ENCODE measurements around the gene ACTN1. TPM values are rescaled to one million over a fixed set of nuclear protein-coding genes. Genes with fewer than 3 reads are reported as not detected.

Gene ACTN1
- polyA plus RNA-seq, 1 of the 3 experiments (the other 2 are of a cell fraction) = 319 TPM

- TF ChIP-seq REST (IDR thresholded peaks at IDR 0.05; ENCODE audit: low read depth, low read length) (no peak), USF2 (IDR thresholded peaks at IDR 0.05; ENCODE audit: borderline replicate concordance, low read depth, low read length) (no peak), GABPA (IDR thresholded peaks at IDR 0.05; ENCODE audit: low read depth) (no peak)
- TF ChIP-seq, protein P1, sequence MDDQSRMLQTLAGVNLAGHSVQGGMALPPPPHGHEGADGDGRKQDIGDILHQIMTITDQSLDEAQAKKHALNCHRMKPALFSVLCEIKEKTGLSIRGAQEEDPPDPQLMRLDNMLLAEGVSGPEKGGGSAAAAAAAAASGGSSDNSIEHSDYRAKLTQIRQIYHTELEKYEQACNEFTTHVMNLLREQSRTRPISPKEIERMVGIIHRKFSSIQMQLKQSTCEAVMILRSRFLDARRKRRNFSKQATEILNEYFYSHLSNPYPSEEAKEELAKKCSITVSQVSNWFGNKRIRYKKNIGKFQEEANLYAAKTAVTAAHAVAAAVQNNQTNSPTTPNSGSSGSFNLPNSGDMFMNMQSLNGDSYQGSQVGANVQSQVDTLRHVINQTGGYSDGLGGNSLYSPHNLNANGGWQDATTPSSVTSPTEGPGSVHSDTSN (IDR thresholded peaks at IDR 0.05) = no peak
Observed at GRCh38 chr14:68876976-68877375, 102.1 kb downstream of the ACTN1 start (continued).

DNA sequence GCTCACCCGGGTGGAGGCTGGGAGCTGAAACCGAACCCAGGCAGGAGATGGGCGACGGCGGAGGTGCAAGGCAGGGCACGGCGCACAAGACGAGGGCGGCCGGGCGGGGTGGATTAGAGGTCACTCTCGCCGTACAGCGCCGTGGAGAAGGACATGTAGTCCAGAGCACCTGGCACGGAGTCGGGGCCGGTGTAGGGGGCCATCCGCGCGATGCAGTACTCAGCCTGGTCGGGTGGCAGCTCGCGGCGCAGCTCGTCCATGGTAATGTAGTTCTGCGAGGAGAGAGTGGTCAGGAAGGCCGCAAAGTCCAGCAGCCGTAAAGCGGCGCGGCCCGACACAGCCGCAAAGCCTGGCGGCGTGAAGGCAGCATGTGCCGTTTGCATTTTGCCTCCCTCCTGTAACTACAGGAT is 104.4 kb downstream of the ACTN1 start:
- Histone ChIP-seq H3K9me2 (no peaks in the 10 kb centered on the region), H3F3A (replicated peaks; ENCODE audit: insufficient read depth) (peaks cover 42% of the 10 kb centered on the region), H3K4me1 (ENCODE audit: control insufficient read depth in 1 of 2, insufficient read depth in 2 of 2, low read depth in 1 of 2, low read length in 1 of 2) (no peaks in the 10 kb centered on the region), H3K27me3 (ENCODE audit: insufficient read depth) (no peaks in the 10 kb centered on the region), H4K20me1 (ENCODE audit: insufficient read depth) (peaks cover 3% of the 10 kb centered on the region; the same call in 1 of the 2 replicates), H2AFZ (ENCODE audit: low read depth) (no peak overlapping the region), H3K79me2 (ENCODE audit: insufficient read depth) (peaks cover 10% of the 10 kb centered on the region; the same call in 1 of the 2 replicates), H3K9me3 (no peaks in the 10 kb centered on the region), H3K36me3 (replicated peaks in 1 of 2; ENCODE audit: control insufficient read depth in 1 of 2, insufficient read depth in 2 of 2, low read length in 1 of 2) (peaks cover 82 to 87% of the 10 kb centered on the region in 2 experiments), H3K4me3 (ENCODE audit: low read depth in 2 of 2, low read length in 1 of 2) (no peak overlapping the region), H3K9ac (no peak overlapping the region), H3K4me2 (no peak overlapping the region), H3K27ac (ENCODE audit: low read depth in 2 of 2, low read length in 1 of 2) (no peak overlapping the region)
- ChIA-PET POLR2A (no interaction called here), CTCF (interaction anchor here (0.8 to 5.4 kb wide), 5 partner anchors 12 to 1037 kb away, joined by 3 to 56 read pairs (median 5); no protein-coding TSS in a partner anchor)
- DNase-seq = no peak
- TF ChIP-seq CHD2 (IDR thresholded peaks at IDR 0.05; ENCODE audit: low read length, partially characterized antibody) (no peak), RCOR1 (IDR thresholded peaks at IDR 0.05; ENCODE audit: low read length) (no peak), EZH2phosphoT487 (IDR thresholded peaks at IDR 0.05; ENCODE audit: borderline replicate concordance, low read depth) (no peak), TEAD4 (IDR thresholded peaks at IDR 0.05; ENCODE audit: borderline replicate concordance, insufficient read depth) (no peak), USF1 (IDR thresholded peaks at IDR 0.05; ENCODE audit: borderline replicate concordance, low read depth) (no peak), RAD21 (IDR thresholded peaks at IDR 0.05; ENCODE audit: low read length) (no peak), CTCF (IDR thresholded peaks at IDR 0.05) (no peak), MAX (IDR thresholded peaks at IDR 0.05; ENCODE audit: low read depth) (no peak), NRF1 (IDR thresholded peaks at IDR 0.05; ENCODE audit: low read depth, low read length) (no peak), YY1 (IDR thresholded peaks at IDR 0.05; ENCODE audit: low read depth) (no peak), FOXJ3 (CRISPR knock-in tag; IDR thresholded peaks at IDR 0.05) (no peak)
- TF ChIP-seq, protein P2, sequence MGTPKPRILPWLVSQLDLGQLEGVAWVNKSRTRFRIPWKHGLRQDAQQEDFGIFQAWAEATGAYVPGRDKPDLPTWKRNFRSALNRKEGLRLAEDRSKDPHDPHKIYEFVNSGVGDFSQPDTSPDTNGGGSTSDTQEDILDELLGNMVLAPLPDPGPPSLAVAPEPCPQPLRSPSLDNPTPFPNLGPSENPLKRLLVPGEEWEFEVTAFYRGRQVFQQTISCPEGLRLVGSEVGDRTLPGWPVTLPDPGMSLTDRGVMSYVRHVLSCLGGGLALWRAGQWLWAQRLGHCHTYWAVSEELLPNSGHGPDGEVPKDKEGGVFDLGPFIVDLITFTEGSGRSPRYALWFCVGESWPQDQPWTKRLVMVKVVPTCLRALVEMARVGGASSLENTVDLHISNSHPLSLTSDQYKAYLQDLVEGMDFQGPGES (IDR thresholded peaks at IDR 0.05; ENCODE audit: low read depth, low read length) = no peak
- WGBS (ENCODE audit: low lambda C conversion rate) = 96% methylated on average over 36 of the region's 37 CpGs
